Muscle of leg (tissue), 16 donors: Measurements from ENCODE around the gene BARD1. TPM values are rescaled to one million over a fixed set of nuclear protein-coding genes. Genes with fewer than 3 reads are reported as not detected.
A peak's percentile ranks its signal among the peaks of the same experiment; 100 is the strongest.

Experiments
- DNase-seq: peaks from one replicate; pipeline ENCODE4 v3.0.0; 2013
- H3K27ac ChIP-seq: one replicate; pipeline ENCODE4 v1.5.1; 2013; ENCODE audit warnings: mild to moderate bottlenecking, low read length, control low read depth
- H3K27me3 ChIP-seq: one replicate; pipeline ENCODE4 v1.6.1; 2013; ENCODE audit warnings: low read length; ENCODE audit not compliant: control insufficient read depth, insufficient read depth
- H3K36me3 ChIP-seq: one replicate; pipeline ENCODE4 v1.6.1; 2013; ENCODE audit warnings: low read length; ENCODE audit not compliant: control insufficient read depth, insufficient read depth
- H3K4me1 ChIP-seq: one replicate; pipeline ENCODE4 v1.6.1; 2013; ENCODE audit warnings: low read length; ENCODE audit not compliant: control insufficient read depth, insufficient read depth
- H3K4me3 ChIP-seq: one replicate; pipeline ENCODE4 v1.5.1; 2013; ENCODE audit warnings: low read length, control low read depth
- H3K9me3 ChIP-seq: replicated peaks from 2 replicates; pipeline ENCODE4 v1.6.1; 2013; ENCODE audit warnings: low read depth, low read length; ENCODE audit not compliant: control insufficient read depth
- WGBS: methylation state at CpG from one replicate; pipeline ENCODE4 v1.1.5; 2013; ENCODE audit warnings: missing lambda C conversion rate; ENCODE audit not compliant: insufficient coverage; 5-methylcytosine and 5-hydroxymethylcytosine counted together
- long read RNA-seq, 11 donors: transcript quantifications; one replicate each; lab custom pipeline, GENCODE V29; 2026
- polyA plus RNA-seq, 8 donors: library from polyadenylated mRNA; unstranded; fragments of 120-200 nt; gene quantifications; one replicate each; pipeline versions ENCODE4 v1.2.1 to v1.2.3, GENCODE V29; 2013; ENCODE audit warnings: inconsistent platforms in 1 of 8, low replicate concordance in 1 of 8; ENCODE audit not compliant: insufficient read length in 8 of 8, insufficient read depth in 1 of 8
- total RNA-seq: library from RNA; stranded (reverse); fragments of 120-200 nt; gene quantifications from one replicate; pipeline ENCODE4 v1.2.4, GENCODE V29; 2013

BARD1 gene
- total RNA-seq = 36.9 TPM
- 10 to 100 TPM in 4 of 8 donors, 1 to 10 TPM in 4; 6.5 to 14.4 (median 9.0) TPM for polyA plus RNA-seq
- long read RNA-seq, donor 1, full-length matches to known transcripts = 1 of 1 reads
- long read RNA-seq, donor 1, partial matches to known transcripts = 0 of 1 reads
- long read RNA-seq, donor 1, other reads (novel, unspliced or antisense) = 0 of 1 reads
- long read RNA-seq, donor 2, full-length matches to known transcripts = 1 of 1 reads
- long read RNA-seq, donor 2, partial matches to known transcripts = 0 of 1 reads
- long read RNA-seq, donor 2, other reads (novel, unspliced or antisense) = 0 of 1 reads
- long read RNA-seq, donor 3, full-length matches to known transcripts = 1 of 1 reads
- long read RNA-seq, donor 3, partial matches to known transcripts = 0 of 1 reads
- long read RNA-seq, donor 3, other reads (novel, unspliced or antisense) = 0 of 1 reads
- long read RNA-seq, donor 4, full-length matches to known transcripts = 1 of 1 reads
- long read RNA-seq, donor 4, partial matches to known transcripts = 0 of 1 reads
- long read RNA-seq, donor 4, other reads (novel, unspliced or antisense) = 0 of 1 reads
- long read RNA-seq, donor 5, full-length matches to known transcripts = 4 of 4 reads
- long read RNA-seq, donor 5, partial matches to known transcripts = 0 of 4 reads
- long read RNA-seq, donor 5, other reads (novel, unspliced or antisense) = 0 of 4 reads
- long read RNA-seq, donor 6, full-length matches to known transcripts = 2 of 2 reads
- long read RNA-seq, donor 6, partial matches to known transcripts = 0 of 2 reads
- long read RNA-seq, donor 6, other reads (novel, unspliced or antisense) = 0 of 2 reads
- long read RNA-seq, donor 7, full-length matches to known transcripts = 3 of 3 reads
- long read RNA-seq, donor 7, partial matches to known transcripts = 0 of 3 reads
- long read RNA-seq, donor 7, other reads (novel, unspliced or antisense) = 0 of 3 reads
- long read RNA-seq, donor 8 = 0 reads
- long read RNA-seq, donor 9, full-length matches to known transcripts = 2 of 2 reads
- long read RNA-seq, donor 9, partial matches to known transcripts = 0 of 2 reads
- long read RNA-seq, donor 9, other reads (novel, unspliced or antisense) = 0 of 2 reads
- long read RNA-seq, donor 10, partial matches to known transcripts = 0 of 1 reads
- long read RNA-seq, donor 10, other reads (novel, unspliced or antisense) = 0 of 1 reads
- long read RNA-seq, donor 11, partial matches to known transcripts = 0 of 1 reads
- long read RNA-seq, donor 11, other reads (novel, unspliced or antisense) = 0 of 1 reads

GRCh38 chr2:214808981-214809750, at the start of gene BARD1:
BARD1 (minus strand) TSS chr2:214809683; CDS start chr2:214809569, 114 bp downstream.
- H3K27ac ChIP-seq = peak within 1 kb of the TSS; percentile 99
- H3K4me1 ChIP-seq = peaks cover 9% of the 10 kb centered on the region
- H3K36me3 ChIP-seq = no peaks in the 10 kb centered on the region
- DNase-seq = peak; percentile 87
- WGBS = under 1% methylated on average over 64 of the region's 76 CpGs
- no peaks in the 10 kb centered on the region for H3K9me3 ChIP-seq
- H3K4me3 ChIP-seq = peak within 1 kb of the TSS; percentile 92
- no peaks in the 10 kb centered on the region for H3K27me3 ChIP-seq

GRCh38 chr2:214856137-214856536, 46.7 kb upstream of the BARD1 start:
- no CpG with 5 or more reads among the region's 3 CpGs for WGBS
- no peak for DNase-seq
- H3K36me3 ChIP-seq = no peaks in the 10 kb centered on the region
- no peaks in the 10 kb centered on the region for H3K9me3 ChIP-seq
- H3K4me3 ChIP-seq = no peak overlapping the region
- H3K4me1 ChIP-seq = no peaks in the 10 kb centered on the region
- no peaks in the 10 kb centered on the region for H3K27me3 ChIP-seq
- H3K27ac ChIP-seq = no peak overlapping the region

- Histone ChIP-seq H3K4me1 (no peaks in the 10 kb centered on the region), H3K4me3 (no peak overlapping the region), H3K27me3 (no peaks in the 10 kb centered on the region), H3K36me3 (no peaks in the 10 kb centered on the region), H3K27ac (no peak overlapping the region), H3K9me3 (no peaks in the 10 kb centered on the region)
- no peak for DNase-seq
- WGBS = no CpG with 5 or more reads among the region's 2 CpGs
Measured at GRCh38 chr2:214853906-214854305, 44.4 kb upstream of the BARD1 start.

- H3K27ac ChIP-seq = no peak overlapping the region
- WGBS = no CpG with 5 or more reads among the region's 2 CpGs
Measured at GRCh38 chr2:214843823-214844222, 34.3 kb upstream of the BARD1 start.

GRCh38 chr2:214839464-214839863, 30.0 kb upstream of the BARD1 start:
- peaks cover 4% of the 10 kb centered on the region for H3K9me3 ChIP-seq
- H3K4me1 ChIP-seq = no peaks in the 10 kb centered on the region
- 86% methylated on average over 1 of the region's 2 CpGs for WGBS
- no peaks in the 10 kb centered on the region for H3K36me3 ChIP-seq
- DNase-seq = no peak
- no peak overlapping the region for H3K27ac ChIP-seq
- no peak overlapping the region for H3K4me3 ChIP-seq
- H3K27me3 ChIP-seq = no peaks in the 10 kb centered on the region

More at GRCh38 chr2:214843823-214844222, 34.3 kb upstream of the BARD1 start:
- DNase-seq = no peak
- Histone ChIP-seq H3K9me3 (peaks cover 4% of the 10 kb centered on the region), H3K4me3 (no peak overlapping the region), H3K4me1 (no peaks in the 10 kb centered on the region), H3K36me3 (no peaks in the 10 kb centered on the region), H3K27me3 (no peaks in the 10 kb centered on the region)

- Histone ChIP-seq H3K27ac (no peak overlapping the region), H3K27me3 (no peaks in the 10 kb centered on the region), H3K36me3 (no peaks in the 10 kb centered on the region), H3K4me1 (no peaks in the 10 kb centered on the region), H3K9me3 (peaks cover 4% of the 10 kb centered on the region), H3K4me3 (no peak overlapping the region)
- no peak for DNase-seq
Measured at GRCh38 chr2:214837466-214837865, 28.0 kb upstream of the BARD1 start.

- Histone ChIP-seq H3K4me1 (no peaks in the 10 kb centered on the region), H3K9me3 (peaks cover 4% of the 10 kb centered on the region), H3K27me3 (no peaks in the 10 kb centered on the region), H3K4me3 (no peak overlapping the region), H3K36me3 (no peaks in the 10 kb centered on the region), H3K27ac (no peak overlapping the region)
- DNase-seq = no peak
Measured at GRCh38 chr2:214836568-214836967, 27.1 kb upstream of the BARD1 start.

GRCh38 chr2:214830794-214831346, 21.4 kb upstream of the BARD1 start:
- no CpG with 5 or more reads among the region's 5 CpGs for WGBS
- DNase-seq = peak; percentile 4
- no peak overlapping the region for H3K4me3 ChIP-seq
- no peaks in the 10 kb centered on the region for H3K27me3 ChIP-seq
- H3K36me3 ChIP-seq = no peaks in the 10 kb centered on the region
- H3K9me3 ChIP-seq = no peaks in the 10 kb centered on the region
- H3K4me1 ChIP-seq = no peaks in the 10 kb centered on the region
- no peak overlapping the region for H3K27ac ChIP-seq

GRCh38 chr2:214816008-214816533, 6.6 kb upstream of the BARD1 start:
- Histone ChIP-seq H3K36me3 (no peaks in the 10 kb centered on the region), H3K27ac (no peak overlapping the region)
- no CpG with 5 or more reads among the region's 1 CpG for WGBS

More at GRCh38 chr2:214816008-214816533, 6.6 kb upstream of the BARD1 start:
- DNase-seq = no peak
- Histone ChIP-seq H3K4me3 (no peak overlapping the region), H3K9me3 (no peaks in the 10 kb centered on the region), H3K4me1 (no peaks in the 10 kb centered on the region), H3K27me3 (no peaks in the 10 kb centered on the region)
